ENCODE measurements around the gene MTCH1. TPM values are rescaled to one million over a fixed set of nuclear protein-coding genes. Genes with fewer than 3 reads are reported as not detected.

The MTCH1 gene
- total and polyA plus RNA-seq, 7 donors: 141 to 198 (median 163) TPM

DNA sequence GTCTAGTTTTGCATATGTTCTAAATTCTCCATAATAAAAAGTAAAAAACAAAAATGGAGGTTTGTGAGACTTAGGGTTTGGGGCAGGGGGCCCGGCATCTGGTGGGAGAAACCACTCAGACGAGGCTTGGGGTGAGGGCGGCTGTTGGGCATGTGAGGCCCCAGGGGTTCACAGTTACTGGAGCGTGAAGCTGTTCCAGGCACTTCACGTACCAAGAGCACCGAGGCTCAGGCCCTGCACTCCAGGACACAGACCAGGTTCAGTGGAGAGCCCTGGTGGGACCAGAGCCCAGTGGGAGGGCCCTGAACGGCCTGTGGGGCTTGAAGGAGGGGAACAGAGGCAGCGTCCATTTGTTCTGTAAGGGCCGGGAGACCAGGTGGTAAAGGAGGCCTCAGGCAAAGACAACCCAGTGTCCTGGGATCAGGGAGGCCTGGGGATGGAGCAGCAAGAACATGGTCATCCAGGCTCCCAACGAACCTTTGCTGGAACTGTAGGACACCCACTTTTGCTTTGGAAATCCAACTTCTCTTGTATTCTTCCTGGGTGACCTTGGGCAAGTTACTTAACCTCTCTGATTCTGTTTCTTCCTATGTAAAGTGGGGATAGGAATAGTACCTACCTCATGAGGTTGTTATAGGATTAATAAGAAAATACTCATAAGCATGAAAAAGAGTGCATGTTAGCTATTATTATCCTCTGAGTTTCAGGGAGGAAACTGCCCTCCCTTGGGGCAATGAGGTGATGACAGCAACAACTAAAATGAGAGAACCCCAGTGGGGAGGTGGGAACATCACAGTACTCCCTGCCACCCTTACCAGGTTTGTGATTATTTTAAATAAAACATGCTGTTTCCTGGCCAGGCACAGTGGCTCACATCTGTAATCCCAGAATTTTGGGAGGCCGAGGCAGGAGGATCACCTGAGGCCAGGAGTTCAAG is 18.3 kb upstream of the MTCH1 start:
- H3K27ac ChIP-seq: no peak overlapping the region
- WGBS, 2 donors: 76 to 87% methylated on average over 11 of the region's 11 CpGs
- no peak for DNase-seq

DNA sequence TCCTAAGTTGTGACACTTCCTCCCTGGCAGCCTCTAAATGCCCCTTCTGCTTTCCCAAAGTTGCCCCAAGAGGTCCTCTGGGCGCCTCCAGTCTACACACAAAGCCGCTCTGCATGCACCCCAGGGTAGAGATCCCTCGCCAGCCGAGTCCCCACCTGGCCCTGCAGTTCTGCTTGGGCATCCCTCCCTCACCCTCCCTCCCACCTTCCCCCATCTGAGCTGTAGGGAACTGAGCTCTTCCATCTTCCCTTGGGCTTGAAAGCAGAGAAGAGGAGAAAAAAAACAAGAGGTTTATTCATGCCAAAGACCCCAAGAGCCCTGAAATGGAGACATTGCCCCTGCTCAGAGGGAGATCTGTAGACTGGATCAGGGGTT is 13.7 kb upstream of the MTCH1 start:
- 90 to 98% methylated on average over 4 of the region's 4 CpGs for WGBS, 2 donors

More for the DNA sequence above, 18.3 kb upstream of the MTCH1 start:
- Histone ChIP-seq H3K36me3 (no peaks in the 10 kb centered on the region), H3K4me3 (no peak overlapping the region), H3K9me3 (no peaks in the 10 kb centered on the region), H3K27me3 (no peaks in the 10 kb centered on the region), H3K4me1 (peaks cover 0 to under 1% (median 0%) of the 10 kb centered on the region in 4 donors)
- intact Hi-C loops (cut with DNase I): no loop called here
- TF ChIP-seq, protein P1, sequence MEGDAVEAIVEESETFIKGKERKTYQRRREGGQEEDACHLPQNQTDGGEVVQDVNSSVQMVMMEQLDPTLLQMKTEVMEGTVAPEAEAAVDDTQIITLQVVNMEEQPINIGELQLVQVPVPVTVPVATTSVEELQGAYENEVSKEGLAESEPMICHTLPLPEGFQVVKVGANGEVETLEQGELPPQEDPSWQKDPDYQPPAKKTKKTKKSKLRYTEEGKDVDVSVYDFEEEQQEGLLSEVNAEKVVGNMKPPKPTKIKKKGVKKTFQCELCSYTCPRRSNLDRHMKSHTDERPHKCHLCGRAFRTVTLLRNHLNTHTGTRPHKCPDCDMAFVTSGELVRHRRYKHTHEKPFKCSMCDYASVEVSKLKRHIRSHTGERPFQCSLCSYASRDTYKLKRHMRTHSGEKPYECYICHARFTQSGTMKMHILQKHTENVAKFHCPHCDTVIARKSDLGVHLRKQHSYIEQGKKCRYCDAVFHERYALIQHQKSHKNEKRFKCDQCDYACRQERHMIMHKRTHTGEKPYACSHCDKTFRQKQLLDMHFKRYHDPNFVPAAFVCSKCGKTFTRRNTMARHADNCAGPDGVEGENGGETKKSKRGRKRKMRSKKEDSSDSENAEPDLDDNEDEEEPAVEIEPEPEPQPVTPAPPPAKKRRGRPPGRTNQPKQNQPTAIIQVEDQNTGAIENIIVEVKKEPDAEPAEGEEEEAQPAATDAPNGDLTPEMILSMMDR (IDR thresholded peaks at IDR 0.05): no peak
- TF ChIP-seq POLR2A (IDR thresholded peaks at IDR 0.05) (no peak), POLR2AphosphoS5 (IDR thresholded peaks at IDR 0.05) (no peak), EP300 (IDR thresholded peaks at IDR 0.05) (no peak)

DNA sequence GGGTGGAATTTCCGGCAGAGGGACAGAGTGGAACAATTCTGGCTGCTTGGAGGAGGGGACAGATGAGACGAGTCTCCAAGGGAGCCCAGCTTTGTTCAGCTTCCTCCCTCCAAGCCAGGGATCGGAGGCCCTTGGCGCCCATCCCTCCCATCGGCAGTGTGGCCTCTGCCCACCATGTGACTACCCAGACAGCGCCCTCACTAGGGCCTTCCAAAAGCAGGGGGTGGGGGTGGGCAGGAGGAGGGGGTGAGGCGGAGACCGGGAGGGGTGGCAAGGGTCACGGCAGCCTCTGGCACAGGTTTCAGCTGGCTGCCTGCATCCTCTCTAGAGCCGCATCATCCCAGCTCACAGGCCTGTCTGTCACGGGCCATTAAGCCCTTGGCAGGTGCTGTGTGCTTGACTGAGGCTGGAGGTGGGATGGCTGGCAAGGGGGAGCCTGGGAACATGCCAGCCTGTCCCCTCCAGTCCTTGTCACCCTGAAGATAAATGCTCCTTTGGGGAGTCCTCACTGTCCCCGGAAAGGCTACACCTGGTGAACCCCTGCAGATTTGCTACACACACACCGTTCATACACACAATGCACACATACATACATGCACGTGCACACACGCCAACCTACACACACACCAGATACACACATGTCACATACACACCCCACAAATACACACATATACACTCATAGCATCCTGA is 13.2 kb upstream of the MTCH1 start:
- DNase-seq: no peak
- TF ChIP-seq, protein P1 (IDR thresholded peaks at IDR 0.05): no peak
- TF ChIP-seq EP300 (IDR thresholded peaks at IDR 0.05) (no peak), POLR2A (IDR thresholded peaks at IDR 0.05) (no peak)
- intact Hi-C loops (cut with DNase I): no loop called here
- Histone ChIP-seq H3K36me3 (no peaks in the 10 kb centered on the region), H3K9me3 (no peaks in the 10 kb centered on the region), H3K27ac (peak overlapping the region; percentile 78 to 89 (median 79)), H3K4me3 (no peak overlapping the region), H3K4me1 (peaks cover 0 to 23% (median 8%) of the 10 kb centered on the region in 4 donors), H3K27me3 (no peaks in the 10 kb centered on the region)
- 83 to 91% methylated on average over 15 of the region's 15 CpGs for WGBS, 2 donors

More for the DNA sequence above, 13.7 kb upstream of the MTCH1 start:
- H3K4me1 ChIP-seq: peaks cover 0 to 23% (median 8%) of the 10 kb centered on the region in 4 donors
- no peaks in the 10 kb centered on the region for H3K9me3 ChIP-seq
- intact Hi-C loops (cut with DNase I): no loop called here
- no peaks in the 10 kb centered on the region for H3K36me3 ChIP-seq
- no peak overlapping the region for H3K27ac ChIP-seq
- TF ChIP-seq POLR2AphosphoS5 (IDR thresholded peaks at IDR 0.05): no peak
- TF ChIP-seq, protein P1 (IDR thresholded peaks at IDR 0.05): no peak
- TF ChIP-seq EP300 (IDR thresholded peaks at IDR 0.05): no peak
- TF ChIP-seq POLR2A (IDR thresholded peaks at IDR 0.05): no peak
- no peak for DNase-seq
- H3K27me3 ChIP-seq: no peaks in the 10 kb centered on the region
- no peak overlapping the region for H3K4me3 ChIP-seq

DNA sequence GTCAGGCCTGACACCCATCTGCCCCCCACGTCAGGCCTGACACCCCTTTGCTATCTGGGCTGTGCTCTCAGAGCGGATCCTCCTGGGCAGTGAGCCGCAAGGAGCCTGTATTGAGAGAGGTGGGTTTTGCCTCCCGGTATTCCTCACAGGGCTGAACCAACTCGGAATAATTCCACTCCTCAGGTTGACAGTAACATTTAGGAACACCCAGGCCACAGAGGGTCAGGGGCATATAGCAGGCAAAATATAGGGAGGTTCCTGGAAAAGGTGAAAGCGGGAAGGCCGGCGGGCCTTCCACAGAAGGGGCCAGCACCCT is 12.7 kb upstream of the MTCH1 start:
- intact Hi-C loops (cut with DNase I): no loop called here
- DNase-seq: no peak
- no peaks in the 10 kb centered on the region for H3K27me3 ChIP-seq
- 75 to 86% methylated on average over 8 of the region's 8 CpGs for WGBS, 2 donors
- TF ChIP-seq POLR2A (IDR thresholded peaks at IDR 0.05) (no peak), POLR2AphosphoS5 (IDR thresholded peaks at IDR 0.05) (peak in 1 of 4 donors; percentile 64)
- H3K4me3 ChIP-seq: no peak overlapping the region
- peak overlapping the region; percentile 78 to 89 (median 79) for H3K27ac ChIP-seq
- no peaks in the 10 kb centered on the region for H3K9me3 ChIP-seq
- no peaks in the 10 kb centered on the region for H3K36me3 ChIP-seq
- peaks cover 0 to 23% (median 8%) of the 10 kb centered on the region in 4 donors for H3K4me1 ChIP-seq

Measured in sigmoid colon (tissue), 7 donors.